GM04503 (cell line): ENCODE data around the gene LAMA1.
"Not testable (repeated sequence)": the region's sequence is repeated elsewhere in the genome, so short reads cannot be mapped to it uniquely, and the experiment has no call there.

Experiments
- DNase-seq: peaks from one replicate; pipeline ENCODE4 v3.0.0-alpha.2; 2012; ENCODE audit warnings: low read depth

Gene LAMA1

GRCh38 chr18:6949800-6950586 lies 167.6 kb downstream of the LAMA1 start:
- DNase-seq = no peak

DNA sequence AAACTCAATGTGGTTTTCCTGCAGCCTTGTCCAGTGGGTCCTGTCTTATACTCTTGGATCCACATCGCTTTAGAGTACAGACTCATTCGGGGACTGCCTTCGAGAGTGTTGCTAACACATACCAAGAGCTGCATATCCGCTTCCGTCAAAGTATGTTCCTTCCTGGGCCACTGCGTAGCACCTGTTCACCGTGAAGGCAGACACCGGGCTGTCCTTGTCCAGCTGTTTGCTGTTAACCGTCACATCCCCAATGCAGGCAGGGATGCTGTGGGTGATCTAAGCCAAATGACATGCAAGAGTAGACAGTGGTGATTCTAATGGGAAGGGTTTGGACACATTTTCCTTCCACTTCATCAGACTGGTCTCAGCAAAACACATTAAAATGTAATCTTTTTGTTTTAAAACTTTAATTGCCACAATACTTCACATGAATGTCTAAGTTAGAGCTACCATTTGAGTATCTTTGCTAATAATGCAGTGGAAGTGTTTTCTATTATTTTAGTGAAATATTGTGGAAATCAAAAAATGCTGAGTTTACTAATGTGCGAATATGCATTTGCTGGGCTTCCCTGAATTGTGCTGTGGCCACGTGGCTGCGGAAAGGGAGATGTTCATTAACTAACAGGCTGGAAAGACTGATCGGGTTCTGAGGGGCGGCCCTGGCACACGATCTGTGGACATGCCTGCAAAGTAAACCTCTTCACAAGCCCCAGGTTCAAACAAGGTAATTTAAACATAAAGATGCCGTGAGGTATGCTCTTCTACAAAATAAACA lies 169.1 kb downstream of the LAMA1 start:
- no peak for DNase-seq

- no peak for DNase-seq
Observed at GRCh38 chr18:6947338-6948030, 170.1 kb downstream of the LAMA1 start.

DNA sequence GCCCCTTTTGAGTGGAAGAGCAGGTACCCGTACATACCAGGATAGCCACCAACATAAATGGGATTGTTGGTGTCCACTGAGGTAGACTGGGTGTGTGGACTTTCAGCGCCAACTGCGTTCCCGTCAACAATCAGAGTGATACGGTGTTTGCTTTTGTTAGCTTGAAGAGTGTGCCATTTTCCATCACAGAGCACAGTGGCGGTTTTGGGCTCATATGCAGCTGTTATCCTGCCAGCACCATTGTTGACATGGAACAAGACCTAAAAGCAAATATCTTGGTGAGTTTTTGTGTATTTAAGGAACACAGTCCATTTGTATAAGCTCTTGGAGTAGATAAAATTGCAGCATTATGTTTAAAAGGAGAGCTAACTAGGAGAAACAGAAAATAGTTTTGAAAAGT lies 174.5 kb downstream of the LAMA1 start:
- no peak for DNase-seq

DNA sequence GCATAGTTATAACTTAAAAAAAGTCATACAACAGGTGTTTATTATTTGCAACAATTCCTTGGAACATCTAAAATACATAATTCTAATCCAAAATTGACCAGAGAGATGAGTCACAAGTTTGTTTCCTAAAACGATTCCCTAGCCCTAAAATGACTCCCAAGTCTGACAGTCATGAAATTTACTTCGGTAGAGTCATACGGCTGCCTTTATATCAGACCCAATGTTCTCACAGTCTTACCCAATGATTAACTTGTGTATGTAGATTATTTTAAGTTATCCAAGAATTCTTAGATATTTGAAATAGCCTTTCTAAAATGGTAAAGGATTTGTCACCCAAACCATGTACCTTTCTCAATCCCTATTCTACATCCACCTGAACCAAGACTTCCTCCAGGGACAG lies 174.9 kb downstream of the LAMA1 start:
- DNase-seq = no peak

GRCh38 chr18:6941996-6942395 lies 175.6 kb downstream of the LAMA1 start:
- DNase-seq = no peak

DNA sequence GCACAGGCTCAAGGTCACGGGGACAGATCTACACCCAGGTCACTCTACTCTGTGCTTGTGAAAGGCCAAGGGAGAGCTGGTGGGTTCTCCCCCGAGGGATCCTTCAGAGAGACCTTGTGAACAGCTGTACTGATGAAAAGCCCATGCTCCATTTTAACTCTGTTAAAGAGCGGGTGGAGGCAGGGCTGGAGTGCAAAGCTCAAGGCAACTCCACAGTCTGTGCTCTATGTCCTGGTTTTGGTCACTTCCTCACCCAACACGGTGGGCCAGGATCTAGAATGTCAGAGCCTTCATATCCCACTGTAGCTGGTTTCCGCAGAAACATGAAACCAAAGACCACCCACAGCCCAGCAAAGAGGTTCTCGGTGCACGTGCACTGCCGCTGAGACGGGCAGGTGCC lies 177.1 kb downstream of the LAMA1 start:
- no peak for DNase-seq

- no peak for DNase-seq
Observed at GRCh38 chr18:6939972-6940371, 177.6 kb downstream of the LAMA1 start.

- DNase-seq = not testable (repeated sequence)
Observed at GRCh38 chr18:6938403-6938802, 179.2 kb downstream of the LAMA1 start.

DNA sequence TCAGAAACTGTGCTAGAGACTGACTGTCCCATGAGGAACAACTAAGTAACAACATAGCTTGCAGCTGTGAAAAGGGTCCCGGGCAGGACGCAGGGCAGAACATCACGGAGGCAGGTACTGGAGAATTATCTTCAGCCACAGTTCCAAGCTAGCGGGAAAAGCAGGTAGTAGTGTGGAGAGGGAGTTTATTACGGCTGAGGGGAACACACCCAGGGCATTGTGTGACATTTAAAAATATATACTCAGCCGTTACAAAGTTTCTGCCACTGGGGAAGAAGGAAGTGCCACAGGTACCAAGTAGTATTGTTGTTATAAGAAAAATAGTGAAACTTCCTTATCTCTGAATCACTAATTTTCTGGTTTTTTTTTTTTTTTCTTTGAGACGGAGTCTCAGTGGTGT lies 179.6 kb downstream of the LAMA1 start:
- no peak for DNase-seq

DNA sequence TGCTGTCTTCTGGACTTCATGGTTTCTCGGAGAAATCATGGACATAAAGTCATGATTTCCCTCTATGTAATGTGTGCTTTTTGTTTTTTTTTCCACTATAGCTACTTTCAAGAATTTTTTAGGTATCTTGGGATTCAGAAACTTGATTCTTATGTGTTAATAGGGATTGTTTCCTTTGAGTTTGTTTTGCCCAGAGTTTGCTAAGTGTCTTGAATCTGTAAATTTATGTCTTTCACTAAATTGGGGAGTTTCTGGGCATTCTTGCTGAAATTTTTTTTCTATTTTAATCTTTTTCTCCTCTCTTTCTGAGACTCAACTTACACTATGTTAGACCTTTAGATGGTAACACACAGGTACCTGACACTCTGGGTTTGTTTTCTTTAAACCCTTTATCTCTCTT lies 182.7 kb downstream of the LAMA1 start:
- no peak for DNase-seq

- no peak for DNase-seq
Observed at GRCh38 chr18:6929370-6930102, 188.1 kb downstream of the LAMA1 start.

- no peak for DNase-seq
Observed at GRCh38 chr18:6928359-6928758, 189.2 kb downstream of the LAMA1 start.

DNA sequence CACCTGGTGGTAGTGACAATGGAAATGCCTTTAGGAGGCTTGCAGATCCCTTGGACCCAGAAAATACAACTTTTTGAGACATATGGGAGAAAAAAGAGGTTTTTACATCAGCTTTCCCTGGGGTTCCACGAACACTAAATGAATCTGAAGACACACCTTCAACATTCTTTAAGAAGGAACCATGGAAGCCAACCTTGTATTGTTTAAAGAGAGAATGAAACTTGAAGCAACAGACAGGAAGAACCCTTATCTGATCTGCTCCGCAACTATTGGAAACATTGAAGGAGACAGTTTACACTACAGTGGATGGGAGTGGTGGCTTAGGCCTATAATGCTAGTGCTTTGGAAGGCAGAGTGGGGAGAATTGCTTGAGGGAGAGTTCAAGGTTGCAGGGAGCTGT lies 190.4 kb downstream of the LAMA1 start:
- no peak for DNase-seq

DNA sequence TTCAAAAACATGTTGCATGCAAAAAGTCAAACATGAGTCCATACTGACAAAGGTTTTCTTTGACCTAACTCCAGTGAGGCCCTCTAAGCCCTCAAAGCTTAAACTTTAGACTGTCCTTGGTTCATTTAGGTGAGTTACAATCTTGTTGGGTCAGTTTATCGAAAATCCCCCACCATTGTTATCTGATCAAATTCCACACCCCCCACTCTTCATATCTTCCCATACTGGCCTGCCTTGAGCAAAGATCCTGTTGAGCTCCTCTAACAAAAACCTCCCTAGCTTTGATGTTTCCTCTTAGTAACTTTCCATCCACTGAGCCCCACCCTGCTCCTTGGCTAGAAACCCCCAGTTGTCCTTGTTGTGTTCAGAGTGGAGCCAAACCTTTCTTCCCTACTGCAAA lies 194.4 kb downstream of the LAMA1 start:
- DNase-seq = no peak

GRCh38 chr18:6921571-6921970 lies 196.0 kb downstream of the LAMA1 start:
- no peak for DNase-seq

GRCh38 chr18:6920099-6920955 lies 197.3 kb downstream of the LAMA1 start:
- peak; percentile 13 for DNase-seq

- DNase-seq = no peak
Observed at GRCh38 chr18:6917072-6917471, 200.5 kb downstream of the LAMA1 start.

DNA sequence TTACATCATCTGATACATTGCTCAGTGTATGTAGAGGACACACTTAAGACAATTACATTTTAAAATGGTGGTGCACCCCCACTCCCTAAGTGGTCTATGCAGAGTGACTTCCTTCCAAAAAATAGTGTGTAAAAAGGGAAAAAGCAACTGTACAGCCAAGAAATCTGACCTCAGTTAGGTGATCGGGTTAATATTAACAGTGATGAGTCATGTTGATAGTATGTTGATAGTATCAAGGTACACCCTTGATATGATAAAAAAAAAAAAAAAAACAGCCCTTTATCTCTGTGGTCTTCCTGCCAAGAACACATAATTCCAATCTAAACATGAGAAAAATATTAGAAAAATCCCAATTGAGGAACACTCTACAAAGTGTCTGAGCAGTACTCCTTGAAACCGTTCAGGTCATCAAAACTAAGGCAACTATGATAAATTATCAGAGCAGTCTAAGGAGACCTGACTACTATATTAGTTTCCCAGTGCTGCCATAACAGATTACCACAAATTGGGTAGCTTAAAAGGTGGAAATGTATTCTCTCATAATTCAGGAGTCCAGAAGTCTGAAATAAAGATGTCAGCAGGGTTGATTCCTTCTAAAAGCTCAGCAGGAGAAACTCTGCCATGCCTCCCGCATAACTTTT lies 216.2 kb downstream of the LAMA1 start:
- no peak for DNase-seq

DNA sequence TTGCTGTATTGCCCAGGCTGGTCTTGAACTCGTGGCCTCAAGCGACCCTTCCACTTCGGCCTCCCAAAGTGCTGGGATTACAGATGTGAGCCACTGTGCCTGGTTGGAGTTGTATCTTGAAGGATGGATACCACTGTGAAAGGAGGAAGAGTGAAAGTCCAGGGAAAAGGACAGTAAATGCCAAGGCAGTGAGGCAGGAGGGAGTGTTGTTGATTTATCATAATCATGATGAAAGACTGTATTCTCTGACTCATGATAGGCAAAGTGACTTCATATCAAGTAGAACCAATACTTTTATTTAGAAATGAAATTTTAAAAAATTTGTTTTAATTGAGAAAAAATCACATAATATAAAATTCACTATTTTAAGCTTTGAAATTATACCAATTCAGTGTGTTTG lies 225.8 kb downstream of the LAMA1 start:
- DNase-seq = no peak
